Bronchial epithelial cell (primary cell): ENCODE results near the gene CCDC187. TPM values are rescaled to one million over a fixed set of nuclear protein-coding genes. Genes with fewer than 3 reads are reported as not detected.

Experiments
- DNase-seq: peaks from one replicate; pipeline ENCODE4 v3.0.0-alpha.2; 2010; ENCODE audit warnings: low read depth
- FAIRE-seq: peaks from 2 replicates; lab custom pipeline; 2011; peaks lifted over from hg19 to GRCh38; lab: Jason Lieb, UNC
- H3K27me3 ChIP-seq: 2 replicates; pipeline ENCODE4 v1.5.1; 2011; ENCODE audit warnings: low read length; ENCODE audit not compliant: control insufficient read depth, insufficient read depth
- H3K36me3 ChIP-seq: 2 replicates; pipeline ENCODE4 v1.5.1; 2011; ENCODE audit warnings: low read length; ENCODE audit not compliant: control insufficient read depth, insufficient read depth
- H3K4me3 ChIP-seq: 2 replicates; pipeline ENCODE4 v1.5.1; 2011; ENCODE audit warnings: mild to moderate bottlenecking, low read depth, low read length, control low read depth
- total RNA-seq: library from RNA; depleted of rRNA; stranded (reverse); fragments of >200 nt; gene quantifications from 2 replicates; pipeline ENCODE4 v1.2.1, GENCODE V29; 2014
- TF ChIP-seq, protein P1 (sequence below): IDR thresholded peaks from 2 replicates; pipeline ENCODE4 v1.5.1; 2011; ENCODE audit warnings: mild to moderate bottlenecking, moderate library complexity, low read length, control low read depth, inconsistent platforms; ENCODE audit not compliant: insufficient read depth, severe bottlenecking

Gene CCDC187
- total RNA-seq, 1 donor from 2014 or later, result not detected

DNA sequence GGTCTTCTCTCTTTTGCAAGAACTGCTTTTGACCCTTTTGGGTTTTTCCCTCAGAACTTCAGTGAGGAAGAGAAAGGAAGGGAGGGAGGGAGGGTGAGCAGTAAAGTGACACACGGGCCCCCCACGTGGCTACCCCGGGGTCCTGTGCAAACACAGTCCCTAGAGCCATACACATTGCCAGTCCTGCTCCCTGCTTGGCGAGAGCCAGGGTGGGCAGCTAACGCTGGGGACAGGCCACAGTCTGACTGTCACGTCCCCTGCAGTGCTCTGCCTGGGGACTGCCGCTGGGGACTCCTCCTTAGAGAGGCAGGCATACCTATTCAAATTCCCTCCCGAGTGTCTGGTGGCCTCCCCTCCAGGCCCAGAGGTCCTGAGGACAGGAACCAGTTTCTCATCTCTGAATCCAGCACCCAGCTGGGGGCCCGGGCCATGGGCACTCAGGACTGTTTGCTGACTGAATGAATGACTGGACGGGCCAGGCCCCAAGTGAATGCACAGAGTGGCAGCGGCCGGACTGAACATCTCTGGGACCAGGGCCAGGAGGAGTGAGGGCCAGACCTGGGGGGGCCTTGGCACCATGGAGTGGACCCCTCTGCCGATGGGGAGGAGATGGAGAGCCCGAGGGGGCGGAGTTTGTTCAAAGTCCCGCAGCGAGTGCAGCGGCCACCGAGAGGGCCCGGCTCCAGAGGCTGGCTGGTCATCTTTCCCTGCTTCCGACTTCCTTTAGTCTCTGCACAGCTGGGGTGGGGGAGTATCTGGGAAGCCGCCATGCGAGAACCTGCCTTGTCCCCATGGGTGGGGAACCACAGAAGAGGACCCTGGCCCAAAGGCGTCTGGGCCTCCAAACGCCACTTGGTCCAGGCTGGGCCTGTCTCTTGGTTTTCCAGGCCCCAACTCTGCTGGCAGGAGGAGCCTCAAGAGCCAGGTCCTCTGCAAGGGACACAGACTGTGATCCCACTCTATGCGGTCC is 5.8 kb downstream of the CCDC187 start:
- Histone ChIP-seq H3K36me3 (no peaks in the 10 kb centered on the region), H3K27me3 (peaks cover 1% of the 10 kb centered on the region), H3K4me3 (no peak overlapping the region)
- no peak for FAIRE-seq
- TF ChIP-seq, protein P1, sequence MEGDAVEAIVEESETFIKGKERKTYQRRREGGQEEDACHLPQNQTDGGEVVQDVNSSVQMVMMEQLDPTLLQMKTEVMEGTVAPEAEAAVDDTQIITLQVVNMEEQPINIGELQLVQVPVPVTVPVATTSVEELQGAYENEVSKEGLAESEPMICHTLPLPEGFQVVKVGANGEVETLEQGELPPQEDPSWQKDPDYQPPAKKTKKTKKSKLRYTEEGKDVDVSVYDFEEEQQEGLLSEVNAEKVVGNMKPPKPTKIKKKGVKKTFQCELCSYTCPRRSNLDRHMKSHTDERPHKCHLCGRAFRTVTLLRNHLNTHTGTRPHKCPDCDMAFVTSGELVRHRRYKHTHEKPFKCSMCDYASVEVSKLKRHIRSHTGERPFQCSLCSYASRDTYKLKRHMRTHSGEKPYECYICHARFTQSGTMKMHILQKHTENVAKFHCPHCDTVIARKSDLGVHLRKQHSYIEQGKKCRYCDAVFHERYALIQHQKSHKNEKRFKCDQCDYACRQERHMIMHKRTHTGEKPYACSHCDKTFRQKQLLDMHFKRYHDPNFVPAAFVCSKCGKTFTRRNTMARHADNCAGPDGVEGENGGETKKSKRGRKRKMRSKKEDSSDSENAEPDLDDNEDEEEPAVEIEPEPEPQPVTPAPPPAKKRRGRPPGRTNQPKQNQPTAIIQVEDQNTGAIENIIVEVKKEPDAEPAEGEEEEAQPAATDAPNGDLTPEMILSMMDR, result no peak
- no peak for DNase-seq

DNA sequence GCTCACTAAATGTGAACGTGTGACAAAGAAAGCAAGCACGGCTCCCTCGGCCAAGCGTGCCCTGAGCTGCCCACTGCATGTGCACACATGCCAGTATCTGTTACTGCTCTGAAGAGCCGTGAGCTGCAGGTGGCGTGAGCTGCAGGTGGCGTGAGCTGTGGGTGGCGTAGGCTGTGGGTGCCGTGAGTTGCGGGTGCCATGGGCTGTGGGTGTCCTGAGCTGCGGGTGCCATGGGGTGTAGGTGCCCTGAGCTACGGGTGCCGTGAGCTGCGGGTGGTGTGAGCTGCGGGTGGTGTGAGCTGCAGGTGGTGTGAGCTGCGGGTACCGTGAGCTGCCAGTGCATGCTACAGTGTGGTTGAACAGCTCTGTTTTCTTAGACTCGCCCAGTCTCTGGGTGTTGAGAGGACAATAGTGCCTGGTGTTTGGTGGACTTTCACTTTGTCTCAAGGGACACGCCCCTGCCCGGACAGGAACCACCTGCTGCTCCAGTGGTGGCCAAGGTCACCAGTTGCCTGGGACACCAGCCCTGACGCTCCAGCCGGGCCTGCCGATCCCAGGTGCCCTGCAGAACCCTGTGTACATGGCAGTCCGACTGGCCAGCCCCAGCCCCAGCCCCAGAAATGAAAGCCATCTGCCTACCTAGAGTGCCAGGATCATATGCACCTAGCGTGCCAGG is 6.7 kb downstream of the CCDC187 start:
- H3K36me3 ChIP-seq, result no peaks in the 10 kb centered on the region
- TF ChIP-seq, protein P1, result peak; percentile 33
- peaks cover 1% of the 10 kb centered on the region for H3K27me3 ChIP-seq
- H3K4me3 ChIP-seq, result no peak overlapping the region
- FAIRE-seq, result no peak
- DNase-seq, result peak; percentile 84

DNA sequence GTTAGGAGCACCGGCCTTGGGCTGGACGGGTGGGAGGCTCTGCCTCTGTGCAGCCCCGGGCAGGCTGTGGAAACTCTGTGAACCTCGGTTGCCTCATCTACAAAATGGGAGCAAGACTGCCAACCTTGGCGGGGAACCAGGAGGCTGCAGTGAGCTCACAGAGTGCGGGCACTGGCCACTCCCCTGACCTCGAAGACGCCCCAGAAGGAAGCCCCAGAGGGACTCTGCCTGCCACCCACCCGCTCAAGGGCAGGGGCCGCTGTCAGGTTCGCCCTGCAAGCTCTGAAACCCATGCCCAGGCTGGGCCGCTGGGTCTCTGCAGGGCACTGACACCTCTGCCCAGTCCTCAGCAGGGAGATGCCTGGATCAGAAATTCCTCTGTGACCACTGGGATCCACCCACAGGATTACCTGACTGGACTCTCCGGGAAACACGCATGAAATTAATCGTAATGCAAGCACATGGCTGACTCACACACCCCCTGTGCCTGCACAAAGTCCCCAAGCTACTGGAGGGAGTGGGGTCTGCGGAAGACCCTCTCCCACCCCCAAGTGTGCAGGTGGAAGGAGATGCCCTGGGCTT is 7.4 kb downstream of the CCDC187 start:
- peaks cover 1% of the 10 kb centered on the region for H3K27me3 ChIP-seq
- no peak overlapping the region for H3K4me3 ChIP-seq
- H3K36me3 ChIP-seq, result no peaks in the 10 kb centered on the region
- DNase-seq, result no peak
- no peak for FAIRE-seq
- TF ChIP-seq, protein P1, result no peak

DNA sequence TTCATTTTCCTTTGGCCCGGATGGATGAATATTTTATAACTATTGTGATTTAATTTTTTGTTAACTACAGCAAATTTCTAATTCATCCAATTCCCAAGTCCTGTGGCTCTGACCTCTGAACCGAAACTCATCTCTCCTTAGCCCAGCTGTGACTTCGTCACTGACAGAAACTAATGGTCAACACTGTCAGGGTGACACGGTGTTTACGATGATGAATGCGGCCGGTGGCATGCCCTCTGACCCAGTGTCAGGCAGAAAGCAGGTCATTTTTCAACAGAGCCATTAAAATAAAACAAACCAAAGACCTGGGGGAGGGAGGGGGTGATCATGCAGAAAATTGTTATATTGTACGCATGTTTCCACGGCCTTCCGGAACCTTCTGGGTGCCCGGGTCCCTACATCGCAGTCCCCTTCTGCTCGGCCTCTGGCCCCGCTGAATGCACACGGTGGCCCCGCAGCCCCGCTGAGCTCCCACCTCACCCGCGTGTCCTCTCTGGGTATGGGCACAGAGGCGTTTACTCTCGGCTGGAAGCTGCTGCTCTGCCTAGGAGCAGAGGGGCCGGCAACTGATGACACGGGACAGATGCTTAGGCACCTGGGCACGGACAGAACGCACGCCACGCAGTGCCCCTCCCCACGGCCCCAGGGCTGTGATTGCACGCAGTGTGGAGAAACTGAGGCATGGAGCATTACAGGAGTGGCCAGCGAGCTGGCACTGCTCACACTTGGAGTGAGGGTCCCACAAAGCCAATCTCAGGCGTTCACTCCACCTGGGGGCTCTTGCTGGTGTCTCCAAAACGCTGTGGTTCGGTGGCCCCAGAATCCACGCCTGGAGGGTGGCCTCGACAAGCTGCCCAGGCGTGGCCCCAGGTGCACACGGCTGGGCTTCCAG is 8.1 kb downstream of the CCDC187 start:
- no peak for FAIRE-seq
- TF ChIP-seq, protein P1, result no peak
- Histone ChIP-seq H3K36me3 (no peaks in the 10 kb centered on the region), H3K27me3 (peaks cover 1% of the 10 kb centered on the region), H3K4me3 (no peak overlapping the region)
- no peak for DNase-seq

DNA sequence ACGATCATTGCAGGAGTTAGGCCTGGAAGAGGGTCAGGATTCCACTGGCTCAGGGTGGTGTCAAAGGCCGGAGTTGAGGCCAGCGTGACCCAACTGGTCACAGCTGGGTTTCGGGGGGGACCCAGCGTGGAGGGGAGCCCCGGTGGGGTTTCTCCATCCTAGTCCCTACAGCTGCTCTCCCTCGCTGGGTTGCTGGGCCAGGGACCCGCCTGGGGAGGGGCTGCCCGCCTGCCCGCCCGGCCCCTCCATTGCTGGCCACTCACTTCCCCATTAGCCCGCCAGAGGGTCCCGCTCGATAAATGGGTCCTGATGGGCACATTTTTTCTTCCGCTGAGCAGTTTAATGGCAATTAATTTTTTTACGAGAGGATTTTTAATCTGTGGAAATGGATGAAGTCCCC is 8.8 kb downstream of the CCDC187 start:
- FAIRE-seq, result no peak
- H3K36me3 ChIP-seq, result no peaks in the 10 kb centered on the region
- no peak overlapping the region for H3K4me3 ChIP-seq
- H3K27me3 ChIP-seq, result peaks cover 1% of the 10 kb centered on the region
- DNase-seq, result no peak
- TF ChIP-seq, protein P1, result no peak
